ES-I3 (cell line): Measurements from ENCODE around the gene SH2D4B.

Source experiments
- H3K36me3 ChIP-seq: 2 replicates; pipeline ENCODE4 v1.6.1; 2013; ENCODE audit warnings: mild to moderate bottlenecking, low read length, control low read depth, moderate library complexity; ENCODE audit not compliant: insufficient read depth
- H3K4me1 ChIP-seq: 2 replicates; pipeline ENCODE4 v1.6.1; 2013; ENCODE audit warnings: mild to moderate bottlenecking, control low read depth, low read length; ENCODE audit not compliant: insufficient read depth
- H3K9ac ChIP-seq: 2 replicates; pipeline ENCODE4 v1.6.1; 2013; ENCODE audit warnings: low read depth, mild to moderate bottlenecking, low read length, moderate library complexity
- H3K9me3 ChIP-seq: 2 replicates; pipeline ENCODE4 v1.6.1; 2013; ENCODE audit warnings: mild to moderate bottlenecking, low read length, moderate library complexity; ENCODE audit not compliant: control insufficient read depth, insufficient read depth

SH2D4B gene

DNA sequence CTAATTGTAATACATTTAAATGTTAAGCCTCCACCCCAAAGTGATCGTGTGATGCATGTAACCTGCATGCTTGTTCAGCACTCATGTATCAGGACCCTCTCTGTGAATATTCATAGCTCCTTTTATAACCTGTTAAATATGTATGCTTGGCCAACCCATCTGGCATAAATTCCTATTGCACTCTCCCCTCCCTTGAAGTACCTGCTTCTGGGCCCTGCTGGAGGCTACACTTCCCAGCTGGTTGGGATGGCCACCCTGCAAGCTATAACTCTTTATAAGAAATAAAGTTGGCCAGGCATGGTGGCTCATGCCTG lies 149.7 kb downstream of the SH2D4B start:
- H3K36me3 ChIP-seq = no peaks in the 10 kb centered on the region
- H3K9ac ChIP-seq = no peak overlapping the region
- no peaks in the 10 kb centered on the region for H3K4me1 ChIP-seq
- H3K9me3 ChIP-seq = no peaks in the 10 kb centered on the region

- no peaks in the 10 kb centered on the region for H3K36me3 ChIP-seq
- H3K9ac ChIP-seq = no peak overlapping the region
- H3K4me1 ChIP-seq = no peaks in the 10 kb centered on the region
- H3K9me3 ChIP-seq = no peaks in the 10 kb centered on the region
Observed at GRCh38 chr10:80690434-80690833, 152.7 kb downstream of the SH2D4B start.

DNA sequence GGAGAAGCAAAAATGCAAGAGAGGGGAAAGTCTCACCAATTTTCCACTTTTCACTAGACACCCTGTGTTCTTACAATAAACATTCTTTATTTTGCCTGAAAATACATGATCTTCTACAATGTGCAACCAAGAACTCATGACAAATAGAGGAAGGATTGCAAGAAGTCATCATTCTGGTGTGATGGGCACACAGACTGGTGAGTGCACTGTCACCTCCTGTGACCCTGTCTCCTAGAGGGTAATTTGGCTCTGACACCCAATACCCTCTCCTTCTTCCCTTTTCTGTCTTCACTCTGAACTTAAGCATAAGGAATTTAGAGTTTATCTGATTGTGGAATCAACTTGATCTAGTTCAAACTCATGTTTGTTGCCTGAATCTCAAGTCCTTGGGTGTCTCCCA lies 153.7 kb downstream of the SH2D4B start:
- Histone ChIP-seq H3K9ac (no peak overlapping the region), H3K4me1 (no peaks in the 10 kb centered on the region), H3K36me3 (no peaks in the 10 kb centered on the region), H3K9me3 (no peaks in the 10 kb centered on the region)

GRCh38 chr10:80693565-80693964 lies 155.9 kb downstream of the SH2D4B start:
- no peaks in the 10 kb centered on the region for H3K4me1 ChIP-seq
- no peaks in the 10 kb centered on the region for H3K9me3 ChIP-seq
- no peaks in the 10 kb centered on the region for H3K36me3 ChIP-seq
- H3K9ac ChIP-seq = no peak overlapping the region

DNA sequence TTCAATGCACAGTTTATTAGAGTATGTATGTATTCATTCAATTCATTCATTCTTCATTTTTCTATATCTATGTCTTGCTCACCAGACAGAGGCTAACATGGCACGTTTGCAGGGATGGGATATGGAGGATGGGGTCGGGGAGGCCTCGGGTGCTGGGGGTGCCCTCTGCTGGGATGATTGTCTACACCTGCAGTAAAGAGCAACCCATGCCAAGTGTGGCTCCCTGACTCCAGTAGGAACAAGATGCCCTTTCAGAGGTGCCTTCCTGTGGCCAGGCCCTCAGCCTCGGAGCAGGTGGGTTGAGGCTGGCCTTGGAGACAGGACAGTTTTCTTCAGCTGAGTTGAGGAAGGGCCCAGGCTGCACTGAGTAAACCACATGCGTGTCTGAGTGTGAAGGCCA lies 157.2 kb downstream of the SH2D4B start:
- Histone ChIP-seq H3K9ac (no peak overlapping the region), H3K36me3 (no peaks in the 10 kb centered on the region), H3K9me3 (no peaks in the 10 kb centered on the region), H3K4me1 (no peaks in the 10 kb centered on the region)
